Measurements from ENCODE around the gene MUC2.

MUC2 gene

GRCh38 chr11:1074244-1075221 is at the start of gene MUC2:
MUC2 (plus strand) TSS chr11:1074874.
- no peak for DNase-seq

GRCh38 chr11:1025410-1026162 is 49.1 kb upstream of the MUC2 start:
- no peak for DNase-seq

GRCh38 chr11:1026163-1026450 is 48.6 kb upstream of the MUC2 start:
- no peak for DNase-seq

- no peak for DNase-seq
Measured at GRCh38 chr11:1026641-1027482, 47.8 kb upstream of the MUC2 start.

- DNase-seq = no peak
Measured at GRCh38 chr11:1027483-1028290, 47.0 kb upstream of the MUC2 start.

- DNase-seq = no peak
Measured at GRCh38 chr11:1028291-1028540, 46.5 kb upstream of the MUC2 start.

GRCh38 chr11:1028616-1029015 is 46.1 kb upstream of the MUC2 start:
- no peak for DNase-seq

- DNase-seq = no peak
Measured at GRCh38 chr11:1029051-1029450, 45.6 kb upstream of the MUC2 start.

- DNase-seq = no peak
Measured at GRCh38 chr11:1029654-1030053, 45.0 kb upstream of the MUC2 start.

GRCh38 chr11:1030086-1030485 is 44.6 kb upstream of the MUC2 start:
- DNase-seq = no peak

- no peak for DNase-seq
Measured at GRCh38 chr11:1030556-1030955, 44.1 kb upstream of the MUC2 start.

- DNase-seq = no peak
Measured at GRCh38 chr11:1031121-1031899, 43.4 kb upstream of the MUC2 start.

GRCh38 chr11:1032310-1032891 is 42.3 kb upstream of the MUC2 start:
- no peak for DNase-seq

- DNase-seq = no peak
Measured at GRCh38 chr11:1033016-1033798, 41.5 kb upstream of the MUC2 start.

GRCh38 chr11:1034001-1034400 is 40.7 kb upstream of the MUC2 start:
- DNase-seq = no peak

- no peak for DNase-seq
Measured at GRCh38 chr11:1034456-1035295, 40.0 kb upstream of the MUC2 start.

GRCh38 chr11:1035577-1036283 is 38.9 kb upstream of the MUC2 start:
- DNase-seq = no peak

- no peak for DNase-seq
Measured at GRCh38 chr11:1036303-1036923, 38.3 kb upstream of the MUC2 start, which contains the start of gene MUC6. MUC6 (minus strand) TSS chr11:1036718; CDS start chr11:1036655, 63 bp downstream.

All from NCI-H1436 treated with DMSO at 0.1 percent for 48 hours (cell line).